Naive thymus-derived CD8-positive, alpha-beta T cell (primary cell): ENCODE data around the gene LLCFC1. TPM values are rescaled to one million over a fixed set of nuclear protein-coding genes. Genes with fewer than 3 reads are reported as not detected.

ENCODE experiments used
- ATAC-seq, 2 donors: fragments of 150-1000 bp; cut with Tn5 transposase in 1 of 2; sonication (Bioruptor Pico), chemical (Tn5 transposase) in 1 of 2; 1 replicate in 1 of 2; 2 replicates in 1 of 2; pipeline ENCODE4 v1.10.0; 2021; ENCODE audit warnings: mild to moderate bottlenecking in 2 of 2, moderate library complexity in 2 of 2
- POLR2A ChIA-PET: fragments of 350-600 bp; sonication (Branson Sonifier 250); formaldehyde crosslinking; loops from one replicate; lab custom pipeline; 2021; ENCODE audit warnings: antibody characterized with exemption; lab: Charles Lee
- DNase-seq, 10 donors: peaks; one replicate each; pipeline versions ENCODE4 v3.0.0 to v3.0.0-alpha.2; 2020 to 2022
- H3K27ac Mint-ChIP-seq, 10 donors: one replicate each; pipeline ENCODE4 v1.8.0; 2020 to 2022; ENCODE audit warnings: mild to moderate bottlenecking in 10 of 10, mixed read lengths in 10 of 10, moderate library complexity in 4 of 10, inconsistent platforms in 1 of 10
- H3K27me3 Mint-ChIP-seq, 5 donors: one replicate each; pipeline ENCODE4 v1.8.0; 2021 to 2022; ENCODE audit warnings: mixed read lengths in 5 of 5
- H3K36me3 Mint-ChIP-seq, 3 donors: one replicate each; pipeline ENCODE4 v1.8.0; 2020 to 2022; ENCODE audit warnings: mixed read lengths in 3 of 3, mild to moderate bottlenecking in 2 of 3, inconsistent platforms in 1 of 3
- H3K4me1 Mint-ChIP-seq, 4 donors: one replicate each; pipeline ENCODE4 v1.8.0; 2021 to 2022; ENCODE audit warnings: mixed read lengths in 4 of 4
- H3K4me3 Mint-ChIP-seq, 10 donors: one replicate each; pipeline ENCODE4 v1.8.0; 2020 to 2022; ENCODE audit warnings: mild to moderate bottlenecking in 10 of 10, mixed read lengths in 10 of 10, moderate library complexity in 6 of 10, inconsistent platforms in 1 of 10
- H3K9me3 Mint-ChIP-seq, 9 donors: one replicate each; pipeline ENCODE4 v1.8.0; 2020 to 2022; ENCODE audit warnings: mixed read lengths in 9 of 9, mild to moderate bottlenecking in 3 of 9, inconsistent platforms in 1 of 9, moderate library complexity in 1 of 9
- polyA plus RNA-seq, 3 donors: library from polyadenylated mRNA; unstranded; fragments of 300-500 nt; fragmentation: Illumina TruSeq; gene quantifications; one replicate each; pipeline ENCODE4 v1.2.3, GENCODE V29; 2021
- total RNA-seq, 8 experiments: library from RNA in 2 of 8; stranded (reverse) in 2 of 8; gene quantifications; one replicate each; pipeline ENCODE4 v1.2.3 and lab custom pipeline; 2021 to 2026

LLCFC1 gene
- total and polyA plus RNA-seq, 5 experiments from 2014 or later, result not detected

GRCh38 chr7:142934056-142934455, 5.2 kb upstream of the LLCFC1 start:
- POLR2A ChIA-PET, result interaction anchor here (0.6 kb wide), 1 partner anchor 1016 kb away, joined by 3 read pairs; no protein-coding TSS in a partner anchor
- Mint-ChIP-seq H3K27ac (no peak overlapping the region), H3K9me3 (no peaks in the 10 kb centered on the region), H3K36me3 (no peaks in the 10 kb centered on the region), H3K4me1 (peaks cover 0 to 3% (median 0%) of the 10 kb centered on the region in 4 donors), H3K27me3 (peaks cover 0 to 7% (median 0%) of the 10 kb centered on the region in 5 donors), H3K4me3 (no peak overlapping the region)
- ATAC-seq (no peak), DNase-seq (no peak)

GRCh38 chr7:142935941-142936565, 3.2 kb upstream of the LLCFC1 start:
- DNase-seq (no peak), ATAC-seq (no peak)
- Mint-ChIP-seq H3K27me3 (peaks cover 0 to 11% (median 0%) of the 10 kb centered on the region in 5 donors), H3K27ac (peak overlapping the region in 1 of 10 donors; percentile 70), H3K9me3 (no peaks in the 10 kb centered on the region), H3K36me3 (no peaks in the 10 kb centered on the region), H3K4me3 (no peak overlapping the region), H3K4me1 (peaks cover 0 to 3% (median 0%) of the 10 kb centered on the region in 4 donors)
- POLR2A ChIA-PET, result no interaction called here

GRCh38 chr7:142938611-142939010, 673 bp upstream of the LLCFC1 start:
- Mint-ChIP-seq H3K27ac (no peak overlapping the region), H3K27me3 (peaks cover 0 to 13% (median 0%) of the 10 kb centered on the region in 5 donors), H3K4me3 (no peak overlapping the region), H3K4me1 (peaks cover 0 to under 1% (median 0%) of the 10 kb centered on the region in 4 donors), H3K36me3 (no peaks in the 10 kb centered on the region), H3K9me3 (no peaks in the 10 kb centered on the region)
- no peak for ATAC-seq
- POLR2A ChIA-PET, result no interaction called here
- no peak for DNase-seq

GRCh38 chr7:142940966-142941535, 1.8 kb downstream of the LLCFC1 start:
- H3K9me3 Mint-ChIP-seq, result no peaks in the 10 kb centered on the region
- no peaks in the 10 kb centered on the region for H3K36me3 Mint-ChIP-seq
- H3K4me3 Mint-ChIP-seq, result no peak overlapping the region
- ATAC-seq (no peak), DNase-seq (no peak)
- H3K27ac Mint-ChIP-seq, result no peak overlapping the region
- H3K27me3 Mint-ChIP-seq, result peaks cover 0 to 21% (median 2%) of the 10 kb centered on the region in 5 donors
- POLR2A ChIA-PET, result no interaction called here
- H3K4me1 Mint-ChIP-seq, result peaks cover 0 to 2% (median 0%) of the 10 kb centered on the region in 4 donors

GRCh38 chr7:142941541-142941940, 2.3 kb downstream of the LLCFC1 start:
- no peak overlapping the region for H3K27ac Mint-ChIP-seq

GRCh38 chr7:142942746-142943145, 3.5 kb downstream of the LLCFC1 start:
- ATAC-seq (no peak), DNase-seq (no peak)
- no peak overlapping the region for H3K27ac Mint-ChIP-seq
- no peaks in the 10 kb centered on the region for H3K36me3 Mint-ChIP-seq
- peaks cover 0 to 2% (median 0%) of the 10 kb centered on the region in 4 donors for H3K4me1 Mint-ChIP-seq
- peaks cover 2 to 26% (median 7%) of the 10 kb centered on the region in 5 donors for H3K27me3 Mint-ChIP-seq
- no peak overlapping the region for H3K4me3 Mint-ChIP-seq
- no peaks in the 10 kb centered on the region for H3K9me3 Mint-ChIP-seq
- POLR2A ChIA-PET, result no interaction called here

More at GRCh38 chr7:142941541-142941940, 2.3 kb downstream of the LLCFC1 start:
- no peaks in the 10 kb centered on the region for H3K36me3 Mint-ChIP-seq
- no peak for ATAC-seq
- H3K4me3 Mint-ChIP-seq, result no peak overlapping the region
- peaks cover 0 to 2% (median 0%) of the 10 kb centered on the region in 4 donors for H3K4me1 Mint-ChIP-seq
- POLR2A ChIA-PET, result no interaction called here
- DNase-seq, result no peak
- H3K9me3 Mint-ChIP-seq, result no peaks in the 10 kb centered on the region
- H3K27me3 Mint-ChIP-seq, result peaks cover 0 to 22% (median 4%) of the 10 kb centered on the region in 5 donors

- DNase-seq (no peak), ATAC-seq (no peak)
- no peaks in the 10 kb centered on the region for H3K9me3 Mint-ChIP-seq
- H3K4me3 Mint-ChIP-seq, result no peak overlapping the region
- POLR2A ChIA-PET, result no interaction called here
- H3K4me1 Mint-ChIP-seq, result peaks cover 0 to 2% (median 0%) of the 10 kb centered on the region in 4 donors
- H3K27ac Mint-ChIP-seq, result peak overlapping the region in 1 of 10 donors; percentile 56
- H3K27me3 Mint-ChIP-seq, result peaks cover 2 to 26% (median 7%) of the 10 kb centered on the region in 5 donors
- H3K36me3 Mint-ChIP-seq, result no peaks in the 10 kb centered on the region
Measured at GRCh38 chr7:142943706-142944268, 4.5 kb downstream of the LLCFC1 start.

- ATAC-seq (no peak), DNase-seq (no peak)
- Mint-ChIP-seq H3K36me3 (no peaks in the 10 kb centered on the region), H3K9me3 (no peaks in the 10 kb centered on the region), H3K27ac (peak overlapping the region in 1 of 10 donors; percentile 20), H3K27me3 (peaks cover 2 to 26% (median 7%) of the 10 kb centered on the region in 5 donors), H3K4me1 (peaks cover 0 to 2% (median 0%) of the 10 kb centered on the region in 4 donors), H3K4me3 (no peak overlapping the region)
- POLR2A ChIA-PET, result no interaction called here
Measured at GRCh38 chr7:142945001-142945400, 5.7 kb downstream of the LLCFC1 start.

- DNase-seq (no peak), ATAC-seq (no peak)
- Mint-ChIP-seq H3K9me3 (peaks cover 0 to 8% (median 2%) of the 10 kb centered on the region in 9 donors), H3K4me3 (no peak overlapping the region), H3K27me3 (peaks cover 3 to 17% (median 11%) of the 10 kb centered on the region in 5 donors), H3K27ac (no peak overlapping the region), H3K36me3 (peaks cover 0 to 3% (median under 1%) of the 10 kb centered on the region in 3 donors), H3K4me1 (peaks cover 0 to 2% (median 0%) of the 10 kb centered on the region in 4 donors)
- POLR2A ChIA-PET, result no interaction called here
Measured at GRCh38 chr7:142948603-142949002, 9.3 kb downstream of the LLCFC1 start.

- H3K4me1 Mint-ChIP-seq, result no peaks in the 10 kb centered on the region
- POLR2A ChIA-PET, result no interaction called here
- DNase-seq (no peak), ATAC-seq (no peak)
- peaks cover 2 to 17% (median 7%) of the 10 kb centered on the region in 5 donors for H3K27me3 Mint-ChIP-seq
- peaks cover 0 to 13% (median 2%) of the 10 kb centered on the region in 3 donors for H3K36me3 Mint-ChIP-seq
- H3K9me3 Mint-ChIP-seq, result peaks cover 6 to 17% (median 12%) of the 10 kb centered on the region in 9 donors
- H3K27ac Mint-ChIP-seq, result no peak overlapping the region
- H3K4me3 Mint-ChIP-seq, result no peak overlapping the region
Measured at GRCh38 chr7:142950235-142950634, 11.0 kb downstream of the LLCFC1 start.

GRCh38 chr7:142954680-142955268, 15.5 kb downstream of the LLCFC1 start:
- H3K27me3 Mint-ChIP-seq, result peaks cover 7 to 10% (median 9%) of the 10 kb centered on the region in 5 donors
- no peak overlapping the region for H3K4me3 Mint-ChIP-seq
- DNase-seq (no peak), ATAC-seq (no peak)
- H3K36me3 Mint-ChIP-seq, result peaks cover 0 to 26% (median 5%) of the 10 kb centered on the region in 3 donors
- peaks cover 13 to 33% (median 27%) of the 10 kb centered on the region in 9 donors for H3K9me3 Mint-ChIP-seq
- POLR2A ChIA-PET, result no interaction called here
- no peaks in the 10 kb centered on the region for H3K4me1 Mint-ChIP-seq
- no peak overlapping the region for H3K27ac Mint-ChIP-seq

- Mint-ChIP-seq H3K4me3 (no peak overlapping the region), H3K27ac (no peak overlapping the region), H3K36me3 (peaks cover 0 to 26% (median 5%) of the 10 kb centered on the region in 3 donors), H3K9me3 (peaks cover 13 to 33% (median 27%) of the 10 kb centered on the region in 9 donors), H3K4me1 (no peaks in the 10 kb centered on the region), H3K27me3 (peaks cover 11 to 24% (median 18%) of the 10 kb centered on the region in 5 donors)
- ATAC-seq (no peak), DNase-seq (no peak)
- POLR2A ChIA-PET, result no interaction called here
Measured at GRCh38 chr7:142956951-142957623, 17.8 kb downstream of the LLCFC1 start.
